Neural progenitor cell (in vitro differentiated cells): ENCODE measurements around the gene ZFP36. TPM values are rescaled to one million over a fixed set of nuclear protein-coding genes. Genes with fewer than 3 reads are reported as not detected.
"Not testable (repeated sequence)": the region's sequence is repeated elsewhere in the genome, so short reads cannot be mapped to it uniquely, and the experiment has no call there.

Experiments used
- DNase-seq: peaks from one replicate; pipeline ENCODE4 v3.0.0-alpha.2; 2016; ENCODE audit warnings: low spot score
- H2AFZ ChIP-seq: fragments of 200-600 bp; sonication (generic); replicated peaks from 2 replicates; pipeline ENCODE4 v1.6.1; 2016; ENCODE audit warnings: antibody characterized with exemption
- H3F3A ChIP-seq: fragments of 200-600 bp; sonication (generic); 2 replicates; pipeline ENCODE4 v1.6.1; 2016; ENCODE audit warnings: antibody characterized with exemption, low read depth
- H3K27ac ChIP-seq: fragments of 200-600 bp; sonication (generic); 2 replicates; pipeline ENCODE4 v1.5.1; 2016; ENCODE audit warnings: mild to moderate bottlenecking
- H3K27me3 ChIP-seq: fragments of 200-600 bp; sonication (generic); 2 replicates; pipeline ENCODE4 v1.6.1; 2016; ENCODE audit warnings: mild to moderate bottlenecking, moderate library complexity
- H3K36me3 ChIP-seq: fragments of 200-600 bp; sonication (generic); 2 replicates; pipeline ENCODE4 v1.5.1; 2016
- H3K4me1 ChIP-seq: fragments of 200-600 bp; sonication (generic); 2 replicates; pipeline ENCODE4 v1.6.1; 2016; ENCODE audit warnings: mixed run types
- H3K4me2 ChIP-seq: fragments of 200-600 bp; sonication (generic); 2 replicates; pipeline ENCODE4 v1.6.1; 2016
- H3K4me3 ChIP-seq: fragments of 200-600 bp; sonication (generic); 2 replicates; pipeline ENCODE4 v1.5.1; 2016
- H3K79me2 ChIP-seq: fragments of 200-600 bp; sonication (generic); 2 replicates; pipeline ENCODE4 v1.6.1; 2016; ENCODE audit warnings: low read depth
- H3K9ac ChIP-seq: fragments of 200-600 bp; sonication (generic); 2 replicates; pipeline ENCODE4 v1.6.1; 2016
- H3K9me3 ChIP-seq: fragments of 200-600 bp; sonication (generic); 2 replicates; pipeline ENCODE4 v1.5.1; 2016; ENCODE audit warnings: low read depth
- H4K20me1 ChIP-seq: fragments of 200-600 bp; sonication (generic); 2 replicates; pipeline ENCODE4 v1.6.1; 2016; ENCODE audit warnings: low read depth
- H3K27ac Mint-ChIP-seq: 3 replicates; pipeline ENCODE4 v1.8.0; 2021; ENCODE audit warnings: mixed read lengths
- H3K27me3 Mint-ChIP-seq: 2 replicates; pipeline ENCODE4 v1.8.0; 2022; ENCODE audit warnings: low read depth, mild to moderate bottlenecking, inconsistent platforms, moderate library complexity, mixed read lengths; ENCODE audit not compliant: insufficient read depth
- H3K36me3 Mint-ChIP-seq: 3 replicates; pipeline ENCODE4 v1.8.0; 2021; ENCODE audit warnings: mixed read lengths
- H3K4me1 Mint-ChIP-seq: 3 replicates; pipeline ENCODE4 v1.8.0; 2021; ENCODE audit warnings: mixed read lengths
- H3K4me3 Mint-ChIP-seq: 3 replicates; pipeline ENCODE4 v1.8.0; 2021; ENCODE audit warnings: mild to moderate bottlenecking, moderate library complexity, mixed read lengths
- H3K9me3 Mint-ChIP-seq: 3 replicates; pipeline ENCODE4 v1.8.0; 2020; ENCODE audit warnings: mixed read lengths
- CTCF ChIP-seq: fragments of 200-600 bp; sonication (generic); IDR thresholded peaks from 2 replicates; pipeline ENCODE4 v1.5.1; 2017; ENCODE audit warnings: antibody characterized with exemption, mild to moderate bottlenecking
- EZH2 ChIP-seq: fragments of 200-600 bp; sonication (generic); IDR thresholded peaks from 2 replicates; pipeline ENCODE4 v1.6.1; 2017; ENCODE audit warnings: antibody characterized with exemption, mild to moderate bottlenecking, moderate library complexity
- EZH2phosphoT487 ChIP-seq: fragments of 200-600 bp; sonication (generic); IDR thresholded peaks from 2 replicates; pipeline ENCODE4 v1.6.1; 2017; ENCODE audit warnings: antibody characterized with exemption
- total RNA-seq: library from RNA; depleted of rRNA; stranded (reverse); fragments of >200 nt; gene quantifications from 2 replicates; pipeline ENCODE4 v1.2.3, GENCODE V29; 2015; ENCODE audit warnings: low replicate concordance

The ZFP36 gene
- total RNA-seq, 1 donor from 2014 or later, result not detected

GRCh38 chr19:39446365-39447084, 39.9 kb downstream of the ZFP36 start:
- TF ChIP-seq CTCF, result no peak
- no peak for TF ChIP-seq EZH2
- TF ChIP-seq EZH2phosphoT487, result no peak
- H3K36me3 Mint-ChIP-seq, result peaks cover 11% of the 10 kb centered on the region
- peak overlapping the region; percentile 85 for H3K4me3 ChIP-seq
- H3K4me2 ChIP-seq, result peak overlapping the region; percentile 89
- no peaks in the 10 kb centered on the region for H3K36me3 ChIP-seq
- DNase-seq, result no peak
- peaks cover 3% of the 10 kb centered on the region for H3K27me3 Mint-ChIP-seq
- H3K27ac Mint-ChIP-seq, result no peak overlapping the region
- H3K27ac ChIP-seq, result no peak overlapping the region
- H3K9me3 Mint-ChIP-seq, result no peaks in the 10 kb centered on the region
- H4K20me1 ChIP-seq, result peaks cover 21% of the 10 kb centered on the region
- peaks cover 73% of the 10 kb centered on the region for H3K79me2 ChIP-seq
- H3K9ac ChIP-seq, result peak overlapping the region; percentile 58
- peaks cover 19% of the 10 kb centered on the region for H3F3A ChIP-seq
- H3K4me3 Mint-ChIP-seq, result peak overlapping the region; percentile 100
- no peaks in the 10 kb centered on the region for H3K27me3 ChIP-seq
- H3K4me1 ChIP-seq, result peaks cover 5% of the 10 kb centered on the region
- no peak overlapping the region for H2AFZ ChIP-seq
- H3K9me3 ChIP-seq, result no peaks in the 10 kb centered on the region
- H3K4me1 Mint-ChIP-seq, result peaks cover 22% of the 10 kb centered on the region

GRCh38 chr19:39448271-39448670, 41.6 kb downstream of the ZFP36 start:
- Mint-ChIP-seq H3K4me1 (peaks cover 22% of the 10 kb centered on the region), H3K27ac (no peak overlapping the region), H3K9me3 (no peaks in the 10 kb centered on the region), H3K4me3 (peak overlapping the region; percentile 55), H3K36me3 (peaks cover 25% of the 10 kb centered on the region), H3K27me3 (peaks cover 3% of the 10 kb centered on the region)
- H3K4me2 ChIP-seq, result no peak overlapping the region
- H3K4me1 ChIP-seq, result peaks cover 5% of the 10 kb centered on the region
- TF ChIP-seq EZH2 (no peak), EZH2phosphoT487 (no peak), CTCF (no peak)
- H3K9ac ChIP-seq, result no peak overlapping the region
- H3F3A ChIP-seq, result peaks cover 8% of the 10 kb centered on the region
- no peaks in the 10 kb centered on the region for H3K9me3 ChIP-seq
- H3K4me3 ChIP-seq, result no peak overlapping the region
- H3K27me3 ChIP-seq, result no peaks in the 10 kb centered on the region
- no peaks in the 10 kb centered on the region for H3K36me3 ChIP-seq
- peaks cover 90% of the 10 kb centered on the region for H3K79me2 ChIP-seq
- no peak for DNase-seq
- H4K20me1 ChIP-seq, result peaks cover 31% of the 10 kb centered on the region
- no peak overlapping the region for H2AFZ ChIP-seq
- H3K27ac ChIP-seq, result no peak overlapping the region

GRCh38 chr19:39449116-39449797, 42.6 kb downstream of the ZFP36 start:
- H3K27me3 Mint-ChIP-seq, result peaks cover 3% of the 10 kb centered on the region
- Histone ChIP-seq H3K36me3 (no peaks in the 10 kb centered on the region), H3F3A (peaks cover 4% of the 10 kb centered on the region), H4K20me1 (peaks cover 31% of the 10 kb centered on the region), H3K79me2 (peaks cover 96% of the 10 kb centered on the region), H3K27ac (no peak overlapping the region), H3K4me1 (peaks cover 5% of the 10 kb centered on the region), H3K4me2 (no peak overlapping the region), H2AFZ (no peak overlapping the region), H3K27me3 (no peaks in the 10 kb centered on the region), H3K4me3 (no peak overlapping the region), H3K9ac (no peak overlapping the region), H3K9me3 (no peaks in the 10 kb centered on the region)
- H3K4me3 Mint-ChIP-seq, result no peak overlapping the region
- H3K27ac Mint-ChIP-seq, result peak overlapping the region; percentile 62
- H3K9me3 Mint-ChIP-seq, result no peaks in the 10 kb centered on the region
- peaks cover 22% of the 10 kb centered on the region for H3K4me1 Mint-ChIP-seq
- no peak for DNase-seq
- TF ChIP-seq EZH2 (no peak), CTCF (no peak), EZH2phosphoT487 (no peak)
- H3K36me3 Mint-ChIP-seq, result peaks cover 27% of the 10 kb centered on the region

- H3K36me3 Mint-ChIP-seq, result peaks cover 27% of the 10 kb centered on the region
- not testable (repeated sequence) for H3K9ac ChIP-seq
- H3K79me2 ChIP-seq, result peaks cover 85% of the 10 kb centered on the region
These were observed 44.6 kb downstream of the ZFP36 start for GRCh38 chr19:39451257-39451656.

More at GRCh38 chr19:39451257-39451656, 44.6 kb downstream of the ZFP36 start:
- not testable (repeated sequence) for H3K4me2 ChIP-seq, H3K9me3 ChIP-seq, H3K27ac ChIP-seq, H3K27me3 Mint-ChIP-seq, DNase-seq, H3K27ac Mint-ChIP-seq, H2AFZ ChIP-seq, H3K4me1 ChIP-seq, H3K9me3 Mint-ChIP-seq, H3K4me3 ChIP-seq, H3K4me1 Mint-ChIP-seq, H3F3A ChIP-seq, H3K4me3 Mint-ChIP-seq, H3K36me3 ChIP-seq, H3K27me3 ChIP-seq
- H4K20me1 ChIP-seq, result peaks cover 31% of the 10 kb centered on the region
